Endothelial cell of umbilical vein (primary cell): Measurements from ENCODE around the gene BPHL.
A peak's percentile ranks its signal among the peaks of the same experiment; 100 is the strongest.

ENCODE experiments used
- CTCF ChIP-seq, 2 donors: IDR thresholded peaks; 1 replicate in 1 of 2; 2 replicates in 1 of 2; pipeline ENCODE4 v1.5.1; 2011; ENCODE audit warnings: low read length in 2 of 2, mild to moderate bottlenecking in 2 of 2, moderate library complexity in 2 of 2, control low read depth in 1 of 2, inconsistent platforms in 1 of 2, low read depth in 1 of 2; ENCODE audit not compliant: insufficient read depth in 1 of 2; ENCODE audit errors: extremely low read depth in 1 of 2
- GATA2 ChIP-seq: IDR thresholded peaks from 2 replicates; pipeline ENCODE4 v1.7.0; 2011; ENCODE audit warnings: low read depth, mild to moderate bottlenecking, moderate library complexity, mixed read lengths, low read length; ENCODE audit not compliant: insufficient read length, insufficient read depth
- JUN ChIP-seq: IDR thresholded peaks from 2 replicates; pipeline ENCODE4 v1.6.1; 2011; ENCODE audit warnings: borderline replicate concordance, low read depth; ENCODE audit not compliant: insufficient read length, insufficient read depth
- MYC ChIP-seq: IDR thresholded peaks from one replicate; pipeline ENCODE4 v1.6.1; 2011; ENCODE audit warnings: mild to moderate bottlenecking, low read depth, low read length
- POLR2A ChIP-seq: IDR thresholded peaks from 2 replicates; pipeline ENCODE4 v1.6.1; 2012; ENCODE audit warnings: low read depth, mild to moderate bottlenecking, control low read depth, low read length
- POLR2AphosphoS5 ChIP-seq: IDR thresholded peaks from 2 replicates; pipeline ENCODE4 v1.6.1; 2012; ENCODE audit warnings: low read depth, mild to moderate bottlenecking, control low read depth, low read length, moderate library complexity; ENCODE audit not compliant: insufficient read depth

GRCh38 chr6:3176562-3177355 lies 58.2 kb downstream of the BPHL start:
- TF ChIP-seq MYC, result no peak
- TF ChIP-seq JUN, result peak; percentile 97
- no peak for TF ChIP-seq CTCF (IDR thresholded peaks at IDR 0.05; ENCODE audit: extremely low read depth in 1 of 2, insufficient read depth in 1 of 2, low read depth in 1 of 2, low read length in 2 of 2)
- no peak for TF ChIP-seq POLR2A
- no peak for TF ChIP-seq POLR2AphosphoS5
- no peak for TF ChIP-seq GATA2
